HCT116 (cell line): ENCODE results near the gene FKBP7.

Source experiments
- CTCF ChIP-seq, 3 experiments: fragments of 200-600 bp in 1 of 3; sonication (generic) in 1 of 3; IDR thresholded peaks in 2 of 3; conservative IDR thresholded peaks in 1 of 3; 2 replicates each; pipeline ENCODE4 v1.5.1; 2012 to 2017; ENCODE audit warnings: low read depth in 2 of 3, low read length in 2 of 3, antibody characterized with exemption in 1 of 3, borderline replicate concordance in 1 of 3, control low read depth in 1 of 3, mild to moderate bottlenecking in 1 of 3, mixed read lengths in 1 of 3, mixed run types in 1 of 3, moderate library complexity in 1 of 3; ENCODE audit not compliant: insufficient read depth in 1 of 3
- EZH2 ChIP-seq: fragments of 200-600 bp; sonication (generic); IDR thresholded peaks from 2 replicates; pipeline ENCODE4 v1.6.1; 2017; ENCODE audit warnings: antibody characterized with exemption, mixed run types
- JUND ChIP-seq: IDR thresholded peaks from 2 replicates; pipeline ENCODE4 v1.6.1; 2012
- MAX ChIP-seq: IDR thresholded peaks from 2 replicates; pipeline ENCODE4 v1.6.1; 2012
- POLR2A ChIP-seq: IDR thresholded peaks from 2 replicates; pipeline ENCODE4 v1.7.0; 2011; ENCODE audit warnings: borderline replicate concordance; ENCODE audit not compliant: insufficient read depth, insufficient read length; ENCODE audit errors: extremely low read depth
- POLR2AphosphoS5 ChIP-seq: IDR thresholded peaks from 2 replicates; pipeline ENCODE4 v1.6.1; 2011; ENCODE audit warnings: mild to moderate bottlenecking, low read depth, low read length, moderate library complexity
- RAD21 ChIP-seq: IDR thresholded peaks from 2 replicates; pipeline ENCODE4 v1.6.1; 2012; ENCODE audit warnings: low read depth, mild to moderate bottlenecking
- REST ChIP-seq: IDR thresholded peaks from 2 replicates; pipeline ENCODE4 v1.6.1; 2012; ENCODE audit warnings: low read depth
- SIN3A ChIP-seq: IDR thresholded peaks from 2 replicates; pipeline ENCODE4 v1.6.1; 2012; ENCODE audit warnings: low read depth
- YY1 ChIP-seq: IDR thresholded peaks from 2 replicates; pipeline ENCODE4 v1.6.1; 2011; ENCODE audit warnings: low read length, low read depth, moderate library complexity, mild to moderate bottlenecking; ENCODE audit not compliant: insufficient replicate concordance; ENCODE audit errors: extremely low read depth
- ZNF274 ChIP-seq: fragments of 200-500 bp; sonication (Bioruptor generic); IDR thresholded peaks from 2 replicates; pipeline ENCODE4 v1.6.1; 2014; ENCODE audit warnings: mild to moderate bottlenecking, low read depth, low read length, inconsistent platforms

GRCh38 chr2:178452870-178453269 is 25.5 kb downstream of the FKBP7 start:
- TF ChIP-seq POLR2AphosphoS5 (no peak), EZH2 (no peak), REST (no peak), CTCF (IDR thresholded peaks at IDR 0.05 in 2 of 3, conservative IDR thresholded peaks at IDR 0.05 in 1 of 3; ENCODE audit: borderline replicate concordance in 1 of 3, insufficient read depth in 1 of 3, low read depth in 2 of 3, low read length in 2 of 3) (no peak), YY1 (no peak), POLR2A (no peak), JUND (no peak), RAD21 (no peak), ZNF274 (no peak), SIN3A (no peak), MAX (no peak)
